GM23248 (cell line): ENCODE data around the gene PSMA7.

Experiments used
- EZH2 ChIP-seq: fragments of 200-600 bp; sonication (generic); IDR thresholded peaks from 2 replicates; pipeline ENCODE4 v1.6.1; 2018; ENCODE audit warnings: antibody characterized with exemption, mild to moderate bottlenecking; ENCODE audit not compliant: insufficient read depth, poor library complexity, severe bottlenecking
- EZH2phosphoT487 ChIP-seq: fragments of 200-600 bp; sonication (generic); IDR thresholded peaks from 2 replicates; pipeline ENCODE4 v1.6.1; 2018; ENCODE audit warnings: antibody characterized with exemption, moderate library complexity, mild to moderate bottlenecking, low read depth; ENCODE audit not compliant: insufficient read depth

DNA sequence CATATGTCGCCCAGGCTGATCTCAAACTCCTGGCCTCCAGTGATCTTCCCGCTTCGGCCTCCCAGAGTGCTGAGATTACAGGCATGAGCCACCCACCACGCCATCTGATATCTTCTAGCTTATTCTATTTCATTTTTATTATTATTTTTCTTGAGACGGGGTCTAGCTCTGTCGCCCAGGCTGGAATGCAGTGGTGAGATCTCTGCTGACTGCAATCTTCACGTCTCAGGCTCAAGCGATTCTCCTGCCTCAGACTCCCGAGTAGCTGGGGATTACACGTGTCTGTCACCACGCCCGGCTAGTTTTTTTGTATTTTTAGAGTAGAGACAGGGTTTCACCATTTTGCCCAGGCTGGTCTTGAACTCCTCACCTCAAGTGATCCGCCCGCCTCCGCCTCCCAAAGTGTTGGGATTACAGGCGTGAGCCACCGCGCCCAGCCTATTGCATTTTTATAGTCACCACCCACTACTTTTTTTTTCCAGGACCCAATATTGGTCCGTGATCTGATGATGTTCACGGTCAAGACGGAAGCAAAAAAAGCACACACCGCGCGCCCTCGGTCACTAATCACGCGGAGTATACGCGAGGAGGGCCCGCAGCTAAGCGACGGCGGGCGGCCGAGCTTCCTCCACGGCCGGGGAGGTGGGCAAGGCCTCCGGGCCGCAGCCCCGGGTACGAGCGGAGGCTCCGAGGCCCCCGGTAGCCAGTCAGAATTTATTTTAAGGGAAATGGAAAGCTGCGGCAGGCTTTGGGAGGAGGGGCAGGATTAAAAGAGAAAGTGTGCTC is 22.0 kb downstream of the PSMA7 start:
- no peak for TF ChIP-seq EZH2
- TF ChIP-seq EZH2phosphoT487 = no peak
